Smooth muscle cell (in vitro differentiated cells): ENCODE results near the gene TCEANC2. TPM values are rescaled to one million over a fixed set of nuclear protein-coding genes. Genes with fewer than 3 reads are reported as not detected.
"Not testable (repeated sequence)": the region's sequence is repeated elsewhere in the genome, so short reads cannot be mapped to it uniquely, and the experiment has no call there.

Experiments
- DNase-seq: peaks from one replicate; lab custom pipeline; 2025; ENCODE audit not compliant: unreplicated experiment; lab: John Stamatoyannopoulos, UW
- H2AFZ ChIP-seq: fragments of 200-600 bp; sonication (generic); 2 replicates; pipeline ENCODE4 v1.6.0; 2016; ENCODE audit warnings: antibody characterized with exemption, low read depth, mild to moderate bottlenecking
- H3F3A ChIP-seq: fragments of 200-600 bp; sonication (generic); 2 replicates; pipeline ENCODE4 v1.6.0; 2017; ENCODE audit warnings: antibody characterized with exemption, low read depth
- H3K27ac ChIP-seq: fragments of 200-600 bp; sonication (generic); 2 replicates; pipeline ENCODE4 v1.5.1; 2016; ENCODE audit warnings: low read depth, mild to moderate bottlenecking
- H3K27me3 ChIP-seq: fragments of 200-600 bp; sonication (generic); 2 replicates; pipeline ENCODE4 v1.6.1; 2016; ENCODE audit warnings: low read depth, mild to moderate bottlenecking
- H3K36me3 ChIP-seq: fragments of 200-600 bp; sonication (generic); 2 replicates; pipeline ENCODE4 v1.5.1; 2016; ENCODE audit warnings: low read depth
- H3K4me1 ChIP-seq: fragments of 200-600 bp; sonication (generic); 2 replicates; pipeline ENCODE4 v1.5.1; 2016; ENCODE audit warnings: low read depth
- H3K4me2 ChIP-seq: fragments of 200-600 bp; sonication (generic); 2 replicates; pipeline ENCODE4 v1.6.0; 2016; ENCODE audit warnings: mild to moderate bottlenecking
- H3K4me3 ChIP-seq: fragments of 200-600 bp; sonication (generic); 2 replicates; pipeline ENCODE4 v1.5.1; 2016; ENCODE audit warnings: mild to moderate bottlenecking
- H3K79me2 ChIP-seq: fragments of 200-600 bp; sonication (generic); 2 replicates; pipeline ENCODE4 v1.6.0; 2016; ENCODE audit warnings: low read depth, mild to moderate bottlenecking
- H3K9ac ChIP-seq: fragments of 200-600 bp; sonication (generic); 2 replicates; pipeline ENCODE4 v1.6.0; 2016; ENCODE audit warnings: low read depth
- H3K9me3 ChIP-seq: fragments of 200-600 bp; sonication (generic); replicated peaks from 2 replicates; pipeline ENCODE4 v1.5.1; 2016; ENCODE audit warnings: low read depth
- H4K20me1 ChIP-seq: fragments of 200-600 bp; sonication (generic); 2 replicates; pipeline ENCODE4 v1.6.0; 2016; ENCODE audit warnings: low read depth
- WGBS: methylation state at CpG from one replicate; pipeline ENCODE4 v1.1.7; 2016; ENCODE audit warnings: low lambda C conversion rate; 5-methylcytosine and 5-hydroxymethylcytosine counted together
- polyA plus RNA-seq: library from polyadenylated mRNA; unstranded; fragments of >200 nt; fragmentation: Nextera tagmentation; extraction: Ambion mirVana; gene quantifications from 2 replicates; pipeline ENCODE4 v1.2.1, GENCODE V29; 2016
- total RNA-seq: library from RNA; depleted of rRNA; stranded (reverse); fragments of >200 nt; gene quantifications from 2 replicates; pipeline ENCODE4 v1.2.3, GENCODE V29; 2014
- TF ChIP-seq, protein P1 (sequence below): fragments of 200-600 bp; sonication (generic); IDR thresholded peaks from 2 replicates; pipeline ENCODE4 v1.5.1; 2017; ENCODE audit warnings: borderline replicate concordance, mild to moderate bottlenecking, antibody characterized with exemption; ENCODE audit not compliant: insufficient read depth, poor library complexity, severe bottlenecking

The TCEANC2 gene
- total and polyA plus RNA-seq, 2 experiments from 2014 or later: 2.1 to 4.6 TPM

DNA sequence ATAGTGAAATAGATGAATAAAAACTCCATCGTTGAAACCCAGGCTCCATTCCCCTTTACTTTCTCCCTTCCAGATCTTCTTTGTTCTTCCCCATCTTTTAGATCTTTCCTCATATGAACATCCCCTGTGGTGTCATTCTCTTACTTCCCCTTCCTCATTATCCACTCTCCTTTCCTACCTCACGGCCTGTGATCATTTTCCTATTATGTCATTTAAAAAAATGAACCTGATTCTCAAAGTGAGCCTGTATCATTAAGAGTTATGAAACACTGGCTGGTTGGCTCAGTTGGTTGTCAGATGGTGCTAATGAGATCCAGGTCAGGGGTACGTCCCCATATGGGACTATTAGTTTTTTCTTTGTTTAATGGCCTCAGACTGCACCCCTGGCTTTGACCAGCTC is 38.3 kb downstream of the TCEANC2 start:
- H3K9ac ChIP-seq: no peak overlapping the region
- WGBS: 92% methylated on average over 3 of the region's 3 CpGs
- no peaks in the 10 kb centered on the region for H3K9me3 ChIP-seq
- no peak overlapping the region for H3K27ac ChIP-seq
- no peaks in the 10 kb centered on the region for H4K20me1 ChIP-seq
- no peak overlapping the region for H3K4me3 ChIP-seq
- H3K36me3 ChIP-seq: no peaks in the 10 kb centered on the region
- no peak for DNase-seq
- H3K27me3 ChIP-seq: no peaks in the 10 kb centered on the region
- no peak overlapping the region for H3K4me2 ChIP-seq
- H3K79me2 ChIP-seq: no peaks in the 10 kb centered on the region
- H3K4me1 ChIP-seq: no peaks in the 10 kb centered on the region
- TF ChIP-seq, protein P1, sequence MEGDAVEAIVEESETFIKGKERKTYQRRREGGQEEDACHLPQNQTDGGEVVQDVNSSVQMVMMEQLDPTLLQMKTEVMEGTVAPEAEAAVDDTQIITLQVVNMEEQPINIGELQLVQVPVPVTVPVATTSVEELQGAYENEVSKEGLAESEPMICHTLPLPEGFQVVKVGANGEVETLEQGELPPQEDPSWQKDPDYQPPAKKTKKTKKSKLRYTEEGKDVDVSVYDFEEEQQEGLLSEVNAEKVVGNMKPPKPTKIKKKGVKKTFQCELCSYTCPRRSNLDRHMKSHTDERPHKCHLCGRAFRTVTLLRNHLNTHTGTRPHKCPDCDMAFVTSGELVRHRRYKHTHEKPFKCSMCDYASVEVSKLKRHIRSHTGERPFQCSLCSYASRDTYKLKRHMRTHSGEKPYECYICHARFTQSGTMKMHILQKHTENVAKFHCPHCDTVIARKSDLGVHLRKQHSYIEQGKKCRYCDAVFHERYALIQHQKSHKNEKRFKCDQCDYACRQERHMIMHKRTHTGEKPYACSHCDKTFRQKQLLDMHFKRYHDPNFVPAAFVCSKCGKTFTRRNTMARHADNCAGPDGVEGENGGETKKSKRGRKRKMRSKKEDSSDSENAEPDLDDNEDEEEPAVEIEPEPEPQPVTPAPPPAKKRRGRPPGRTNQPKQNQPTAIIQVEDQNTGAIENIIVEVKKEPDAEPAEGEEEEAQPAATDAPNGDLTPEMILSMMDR: no peak
- no peak overlapping the region for H2AFZ ChIP-seq
- H3F3A ChIP-seq: no peaks in the 10 kb centered on the region

DNA sequence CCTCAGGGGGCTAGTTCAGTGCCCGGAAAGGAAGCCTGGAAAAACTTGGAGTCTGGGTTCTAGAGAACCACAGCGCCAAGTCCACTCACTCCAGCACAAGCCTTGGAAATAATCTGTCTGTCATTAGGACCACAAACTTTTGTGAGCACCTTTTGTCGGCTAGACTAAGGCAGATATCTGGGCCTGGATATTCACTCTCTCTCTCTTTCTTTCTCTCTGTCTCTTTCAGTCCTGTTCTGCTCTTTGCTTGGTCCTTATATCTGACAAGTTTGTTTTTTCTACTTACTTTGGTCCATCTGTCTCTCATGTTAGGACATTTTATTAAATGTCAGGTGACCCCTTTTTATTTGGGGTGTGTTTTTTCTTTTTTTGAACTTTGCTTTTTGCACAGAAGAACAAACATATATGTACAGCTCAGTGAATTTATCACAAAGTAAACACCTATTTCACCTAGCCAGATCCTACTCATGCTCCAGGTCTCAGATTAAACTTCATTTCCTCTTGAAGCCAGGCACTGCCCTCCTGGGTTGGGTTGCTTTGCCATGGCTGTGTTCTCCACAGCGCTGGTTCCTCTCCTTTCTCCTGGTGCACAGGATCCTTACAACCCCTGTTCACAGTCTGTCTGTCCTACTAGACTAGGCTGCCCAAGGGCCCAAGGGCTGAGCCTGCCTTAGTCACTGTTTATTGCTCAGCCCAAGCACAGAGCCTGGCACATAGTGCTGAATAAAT is 40.8 kb downstream of the TCEANC2 start:
- Histone ChIP-seq H3F3A (no peaks in the 10 kb centered on the region), H3K27ac (no peak overlapping the region), H3K27me3 (no peaks in the 10 kb centered on the region), H3K4me2 (no peak overlapping the region), H3K36me3 (no peaks in the 10 kb centered on the region), H3K9me3 (no peaks in the 10 kb centered on the region), H4K20me1 (no peaks in the 10 kb centered on the region), H3K9ac (no peak overlapping the region), H3K4me3 (no peak overlapping the region), H3K4me1 (peaks cover 4% of the 10 kb centered on the region), H2AFZ (no peak overlapping the region), H3K79me2 (no peaks in the 10 kb centered on the region)
- 99% methylated on average over 4 of the region's 4 CpGs for WGBS
- TF ChIP-seq, protein P1: no peak
- DNase-seq: no peak

DNA sequence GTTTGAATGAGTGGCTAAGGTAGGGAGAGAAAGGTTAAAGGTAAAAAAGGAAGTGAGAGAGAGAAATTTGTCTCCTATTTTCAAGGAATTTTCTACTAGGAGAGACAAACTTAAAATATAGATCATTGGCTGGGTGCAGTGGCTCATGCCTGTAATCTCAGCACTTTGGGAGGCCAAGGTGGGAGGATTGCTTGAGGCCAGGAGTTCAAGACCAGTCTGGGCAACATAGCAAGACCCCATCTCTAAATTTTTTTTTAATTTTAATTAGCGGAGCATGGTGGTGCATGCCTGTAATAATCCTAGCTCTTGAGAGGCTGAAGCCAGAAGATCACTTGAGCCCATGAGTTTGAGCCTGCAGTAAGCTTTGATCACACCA is 41.3 kb downstream of the TCEANC2 start:
- not testable (repeated sequence) for H4K20me1 ChIP-seq, H3K79me2 ChIP-seq, H3K9ac ChIP-seq, H3K27ac ChIP-seq, H3K27me3 ChIP-seq, H3K36me3 ChIP-seq, H3K9me3 ChIP-seq, DNase-seq, H3K4me3 ChIP-seq, H3F3A ChIP-seq, H2AFZ ChIP-seq, H3K4me1 ChIP-seq, H3K4me2 ChIP-seq
- WGBS: 35% methylated on average over 1 of the region's 1 CpG

DNA sequence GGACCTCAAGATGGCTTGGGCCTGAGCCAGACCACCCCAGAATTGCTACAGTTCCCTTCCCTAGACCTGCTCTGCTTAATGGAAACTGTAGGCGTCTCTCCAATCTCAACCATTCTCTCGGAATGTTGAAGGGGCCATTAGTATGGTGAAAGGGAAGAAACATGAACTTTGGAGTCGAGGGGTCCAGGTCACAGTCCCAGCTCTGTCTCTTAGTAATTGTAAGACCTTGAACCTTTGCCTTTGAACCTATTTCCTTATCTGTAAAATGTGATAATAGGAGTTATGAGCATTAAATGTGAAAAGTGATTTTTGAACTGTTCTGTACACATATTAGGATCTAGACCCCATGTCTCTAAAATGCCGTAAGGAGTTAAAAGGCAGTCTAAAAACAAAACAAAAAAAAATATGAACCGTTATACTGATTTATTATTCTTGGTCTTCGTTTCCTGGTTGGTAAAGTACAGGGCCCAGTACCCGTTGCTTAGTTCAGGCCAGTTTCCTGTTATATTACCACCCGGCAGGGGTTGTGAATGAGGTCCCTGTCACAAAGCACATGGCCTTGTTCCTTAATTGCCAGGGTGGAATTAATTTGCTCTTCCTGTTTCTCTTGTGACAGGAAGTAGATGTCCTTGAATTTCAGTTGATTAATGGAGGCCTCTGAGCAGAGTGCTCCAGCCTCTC is 42.3 kb downstream of the TCEANC2 start:
- H4K20me1 ChIP-seq: no peaks in the 10 kb centered on the region
- no peaks in the 10 kb centered on the region for H3F3A ChIP-seq
- peaks cover 4% of the 10 kb centered on the region for H3K4me1 ChIP-seq
- no peak overlapping the region for H3K9ac ChIP-seq
- H3K27ac ChIP-seq: no peak overlapping the region
- no peak overlapping the region for H3K4me2 ChIP-seq
- no peak overlapping the region for H3K4me3 ChIP-seq
- TF ChIP-seq, protein P1: no peak
- H2AFZ ChIP-seq: no peak overlapping the region
- H3K27me3 ChIP-seq: no peaks in the 10 kb centered on the region
- H3K9me3 ChIP-seq: no peaks in the 10 kb centered on the region
- DNase-seq: no peak
- no peaks in the 10 kb centered on the region for H3K79me2 ChIP-seq
- no peaks in the 10 kb centered on the region for H3K36me3 ChIP-seq
- WGBS: 86% methylated on average over 8 of the region's 8 CpGs
